Tibial artery (tissue), 4 donors: ENCODE measurements around the gene RSPH1.
"Not testable (repeated sequence)": the region's sequence is repeated elsewhere in the genome, so short reads cannot be mapped to it uniquely, and the experiment has no call there.

ENCODE experiments used
- DNase-seq, 2 donors: peaks; one replicate each; pipeline ENCODE4 v3.0.0-alpha.2; 2019
- H3K27ac ChIP-seq, 2 donors: fragments of 200-600 bp; sonication (generic) in 1 of 2; 1 replicate in 1 of 2; 2 replicates in 1 of 2; pipeline ENCODE4 v1.5.1; 2018 to 2019; ENCODE audit warnings: mild to moderate bottlenecking in 1 of 2
- H3K27me3 ChIP-seq, 2 donors: fragments of 200-600 bp; sonication (generic) in 1 of 2; one replicate each; pipeline versions ENCODE4 v1.5.1 to v1.6.0; 2016 to 2019
- H3K36me3 ChIP-seq, 3 donors: fragments of 200-600 bp; sonication (generic) in 2 of 3; one replicate each; pipeline ENCODE4 v1.5.1; 2016 to 2019; ENCODE audit warnings: mild to moderate bottlenecking in 2 of 3
- H3K4me1 ChIP-seq, 4 donors: fragments of 200-600 bp; sonication (generic) in 2 of 4; 1 replicate in 3 of 4; 2 replicates in 1 of 4; pipeline ENCODE4 v1.5.1; 2016 to 2019
- H3K4me3 ChIP-seq, 2 donors: fragments of 200-600 bp; sonication (generic) in 1 of 2; 1 replicate in 1 of 2; 2 replicates in 1 of 2; pipeline ENCODE4 v1.5.1; 2018 to 2019; ENCODE audit warnings: mild to moderate bottlenecking in 2 of 2
- H3K9me3 ChIP-seq, 3 donors: fragments of 200-600 bp; sonication (generic) in 1 of 3; one replicate each; pipeline ENCODE4 v1.5.1; 2016 to 2019
- CTCF ChIP-seq, 2 experiments: fragments of 200-600 bp in 1 of 2; fragments of 450-650 bp in 1 of 2; IDR thresholded peaks; one replicate each; pipeline ENCODE4 v1.5.1; 2017 to 2019; ENCODE audit warnings: antibody characterized with exemption in 2 of 2, mild to moderate bottlenecking in 1 of 2, moderate library complexity in 1 of 2
- intact Hi-C: fragments of 100-400 bp; cut with DNase I; formaldehyde crosslinking; loops from one replicate; pipeline ENCODE4 v1.15.0; 2023; ENCODE audit warnings: low total_unique reads

RSPH1 gene

GRCh38 chr21:42471716-42472330 is 24.2 kb downstream of the RSPH1 start:
- DNase-seq, result peak in 1 of 2 donors; percentile 40
- intact Hi-C loops, result no loop called here
- H3K9me3 ChIP-seq, result no peaks in the 10 kb centered on the region
- no peak overlapping the region for H3K4me3 ChIP-seq
- peaks cover 0 to 20% of the 10 kb centered on the region in 2 donors for H3K27me3 ChIP-seq
- H3K4me1 ChIP-seq, result no peaks in the 10 kb centered on the region
- H3K36me3 ChIP-seq, result no peaks in the 10 kb centered on the region
- no peak overlapping the region for H3K27ac ChIP-seq
- TF ChIP-seq CTCF (IDR thresholded peaks at IDR 0.05), result no peak

DNA sequence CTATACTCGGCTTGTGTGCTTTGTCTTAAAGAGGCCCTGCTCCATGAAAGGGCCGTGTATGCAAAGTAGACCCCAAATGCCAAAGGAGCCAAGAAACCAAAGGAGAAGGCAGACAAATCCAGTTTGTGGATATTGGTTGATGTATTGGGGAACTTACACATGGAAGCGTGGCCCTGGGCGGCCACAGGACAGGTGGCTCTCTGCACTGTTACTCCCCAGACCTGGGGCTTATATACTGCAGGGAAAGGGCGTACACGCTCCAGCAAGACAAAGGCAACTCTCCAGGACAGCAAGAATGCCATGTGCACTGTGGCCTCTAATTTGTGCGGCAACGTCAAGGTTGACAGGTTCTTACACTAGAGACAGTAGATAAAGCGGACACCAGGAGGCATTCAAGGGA is 24.8 kb downstream of the RSPH1 start:
- TF ChIP-seq CTCF (IDR thresholded peaks at IDR 0.05), result no peak
- Histone ChIP-seq H3K9me3 (no peaks in the 10 kb centered on the region), H3K4me1 (no peaks in the 10 kb centered on the region), H3K4me3 (no peak overlapping the region), H3K36me3 (no peaks in the 10 kb centered on the region), H3K27me3 (peaks cover 0 to 14% of the 10 kb centered on the region in 2 donors), H3K27ac (no peak overlapping the region)
- peak in 1 of 2 donors; percentile 40 for DNase-seq
- intact Hi-C loops, result no loop called here

- H3K4me3 ChIP-seq, H3K27ac ChIP-seq, H3K4me1 ChIP-seq, H3K9me3 ChIP-seq, intact Hi-C loops, DNase-seq, H3K36me3 ChIP-seq: not testable (repeated sequence)
- peaks cover 0 to 11% of the 10 kb centered on the region in 2 donors for H3K27me3 ChIP-seq
Observed at GRCh38 chr21:42469726-42470125, 26.3 kb downstream of the RSPH1 start.

- Histone ChIP-seq H3K27me3 (peaks cover 0 to 11% of the 10 kb centered on the region in 2 donors), H3K4me3 (no peak overlapping the region), H3K9me3 (no peaks in the 10 kb centered on the region), H3K4me1 (no peaks in the 10 kb centered on the region), H3K27ac (no peak overlapping the region), H3K36me3 (no peaks in the 10 kb centered on the region)
- no peak for DNase-seq
- intact Hi-C loops, result no loop called here
- TF ChIP-seq CTCF (IDR thresholded peaks at IDR 0.05), result no peak
Observed at GRCh38 chr21:42469272-42469671, 26.8 kb downstream of the RSPH1 start.

- DNase-seq, result peak in 1 of 2 donors; percentile 12
- no peaks in the 10 kb centered on the region for H3K4me1 ChIP-seq
- no peaks in the 10 kb centered on the region for H3K9me3 ChIP-seq
- H3K27ac ChIP-seq, result no peak overlapping the region
- no peak overlapping the region for H3K4me3 ChIP-seq
- H3K27me3 ChIP-seq, result peaks cover 0 to 11% of the 10 kb centered on the region in 2 donors
- intact Hi-C loops, result no loop called here
- no peak for TF ChIP-seq CTCF (IDR thresholded peaks at IDR 0.05)
- no peaks in the 10 kb centered on the region for H3K36me3 ChIP-seq
Observed at GRCh38 chr21:42468491-42469131, 27.4 kb downstream of the RSPH1 start.

- Histone ChIP-seq H3K9me3 (no peaks in the 10 kb centered on the region), H3K4me3 (no peak overlapping the region), H3K4me1 (no peaks in the 10 kb centered on the region), H3K27me3 (peaks cover 0 to 12% of the 10 kb centered on the region in 2 donors), H3K27ac (no peak overlapping the region), H3K36me3 (no peaks in the 10 kb centered on the region)
- intact Hi-C loops, result no loop called here
- peak in 1 of 2 experiments; percentile 6 for TF ChIP-seq CTCF (IDR thresholded peaks at IDR 0.05)
- peak in 1 of 2 donors; percentile 37 for DNase-seq
Observed at GRCh38 chr21:42467140-42467983, 28.7 kb downstream of the RSPH1 start.
